SU-DHL-6 (cell line): ENCODE results near the gene TMEM117.

Experiments used
- H2AFZ ChIP-seq: fragments of 200-600 bp; sonication (generic); 2 replicates; pipeline ENCODE4 v1.6.1; 2014; ENCODE audit warnings: low read depth, mild to moderate bottlenecking, moderate library complexity, mixed read lengths, antibody characterized with exemption, low read length; ENCODE audit not compliant: severe bottlenecking
- H3F3A ChIP-seq: fragments of 200-600 bp; shearing (Covaris generic); 2 replicates; pipeline ENCODE4 v1.6.0; 2016; ENCODE audit warnings: antibody characterized with exemption, mild to moderate bottlenecking; ENCODE audit not compliant: insufficient read depth
- H3K27ac ChIP-seq: fragments of 200-600 bp; sonication (generic); 2 replicates; pipeline ENCODE4 v1.5.1; 2016; ENCODE audit warnings: low read depth, mild to moderate bottlenecking, low read length, moderate library complexity, mixed read lengths
- H3K27me3 ChIP-seq: fragments of 200-600 bp; sonication (generic), shearing (Covaris generic); 2 replicates; pipeline ENCODE4 v1.6.0; 2014; ENCODE audit warnings: mild to moderate bottlenecking, low read length
- H3K36me3 ChIP-seq: fragments of 200-600 bp; sonication (generic); 2 replicates; pipeline ENCODE4 v1.6.1; 2014; ENCODE audit warnings: mild to moderate bottlenecking, low read length, mixed read lengths
- H3K4me2 ChIP-seq: fragments of 300-600, 200-600 bp; shearing (Covaris generic), sonication (generic); 2 replicates; pipeline ENCODE4 v1.6.0; 2014; ENCODE audit warnings: low read length, low read depth, mild to moderate bottlenecking; ENCODE audit not compliant: poor library complexity, severe bottlenecking
- H3K4me3 ChIP-seq: fragments of 200-600 bp; sonication (generic); 2 replicates; pipeline ENCODE4 v1.5.1; 2014; ENCODE audit warnings: antibody characterized with exemption, low read length, mild to moderate bottlenecking, mixed read lengths; ENCODE audit not compliant: insufficient read depth, poor library complexity, severe bottlenecking
- H3K79me2 ChIP-seq: fragments of 200-600 bp; sonication (generic); 2 replicates; pipeline ENCODE4 v1.6.1; 2014; ENCODE audit warnings: mild to moderate bottlenecking, low read length, moderate library complexity; ENCODE audit not compliant: insufficient read depth
- H3K9ac ChIP-seq: fragments of 200-600 bp; sonication (generic); 2 replicates; pipeline ENCODE4 v1.7.0; 2014; ENCODE audit warnings: mild to moderate bottlenecking, low read length
- H3K9me2 ChIP-seq: fragments of 200-600 bp; sonication (generic); replicated peaks from 2 replicates; pipeline ENCODE4 v1.6.1; 2014; ENCODE audit warnings: low read length; ENCODE audit not compliant: insufficient read depth
- H3K9me3 ChIP-seq: fragments of 200-600 bp; sonication (generic); 2 replicates; pipeline ENCODE4 v1.6.1; 2014; ENCODE audit warnings: low read length, mixed read lengths; ENCODE audit not compliant: insufficient read depth
- H4K20me1 ChIP-seq: fragments of 200-600 bp; sonication (generic); 2 replicates; pipeline ENCODE4 v1.6.1; 2014; ENCODE audit warnings: low read depth, mild to moderate bottlenecking, antibody characterized with exemption, low read length, moderate library complexity, mixed read lengths
- CTCF ChIP-seq: fragments of 200-600 bp; sonication (generic); IDR thresholded peaks from one replicate; pipeline ENCODE4 v1.5.1; 2017; ENCODE audit warnings: antibody characterized with exemption, mild to moderate bottlenecking, low read length, moderate library complexity; ENCODE audit not compliant: insufficient read depth, poor library complexity, severe bottlenecking
- EZH2phosphoT487 ChIP-seq: fragments of 200-600 bp; sonication (generic), shearing (Covaris generic); conservative IDR thresholded peaks from 2 replicates; pipeline ENCODE4 v1.6.1; 2018; ENCODE audit warnings: mild to moderate bottlenecking, antibody characterized with exemption, low read length, moderate library complexity, mixed read lengths

The TMEM117 gene

GRCh38 chr12:43872396-43872795, 36.5 kb downstream of the TMEM117 start:
- 0 out of 2 replicates have a peak, but pooled peaks cover 3% of the 10 kb centered on the region for H4K20me1 ChIP-seq
- no peaks in the 10 kb centered on the region for H3F3A ChIP-seq
- H3K9ac ChIP-seq = no peak overlapping the region
- H2AFZ ChIP-seq = no peak overlapping the region
- H3K27ac ChIP-seq = no peak overlapping the region
- no peak overlapping the region for H3K4me3 ChIP-seq
- no peaks in the 10 kb centered on the region for H3K36me3 ChIP-seq
- TF ChIP-seq CTCF (no peak), EZH2phosphoT487 (no peak)
- no peak overlapping the region for H3K4me2 ChIP-seq
- no peaks in the 10 kb centered on the region for H3K9me3 ChIP-seq
- no peaks in the 10 kb centered on the region for H3K79me2 ChIP-seq
- H3K27me3 ChIP-seq = no peaks in the 10 kb centered on the region
- H3K9me2 ChIP-seq = no peaks in the 10 kb centered on the region

GRCh38 chr12:43878050-43878449, 42.2 kb downstream of the TMEM117 start:
- H3K9me3 ChIP-seq = no peaks in the 10 kb centered on the region
- H3K79me2 ChIP-seq = no peaks in the 10 kb centered on the region
- no peaks in the 10 kb centered on the region for H3K9me2 ChIP-seq
- no peaks in the 10 kb centered on the region for H3F3A ChIP-seq
- H2AFZ ChIP-seq = no peak overlapping the region
- no peak for TF ChIP-seq EZH2phosphoT487
- no peak for TF ChIP-seq CTCF
- H4K20me1 ChIP-seq = 0 out of 2 replicates have a peak, but pooled peaks cover 3% of the 10 kb centered on the region
- H3K36me3 ChIP-seq = no peaks in the 10 kb centered on the region
- H3K27me3 ChIP-seq = no peaks in the 10 kb centered on the region
- no peak overlapping the region for H3K9ac ChIP-seq
- H3K4me3 ChIP-seq = no peak overlapping the region
- H3K4me2 ChIP-seq = no peak overlapping the region
- H3K27ac ChIP-seq = no peak overlapping the region

GRCh38 chr12:43880547-43880946, 44.7 kb downstream of the TMEM117 start:
- Histone ChIP-seq H3K9ac (no peak overlapping the region), H3K4me2 (no peak overlapping the region), H3K36me3 (no peaks in the 10 kb centered on the region), H3K4me3 (no peak overlapping the region), H3K9me3 (no peaks in the 10 kb centered on the region), H3K27me3 (no peaks in the 10 kb centered on the region), H3K27ac (no peak overlapping the region), H2AFZ (no peak overlapping the region), H4K20me1 (no peaks in the 10 kb centered on the region), H3F3A (no peaks in the 10 kb centered on the region), H3K79me2 (no peaks in the 10 kb centered on the region), H3K9me2 (no peaks in the 10 kb centered on the region)
- TF ChIP-seq CTCF (no peak), EZH2phosphoT487 (no peak)
